GM18520 (cell line): ENCODE measurements around the gene MTHFD1L.

Experiments
- ATAC-seq: cut with Tn5 transposase; IDR thresholded peaks from one replicate; pipeline ENCODE4 v1.9.1; 2021; ENCODE audit not compliant: unreplicated experiment

MTHFD1L gene

DNA sequence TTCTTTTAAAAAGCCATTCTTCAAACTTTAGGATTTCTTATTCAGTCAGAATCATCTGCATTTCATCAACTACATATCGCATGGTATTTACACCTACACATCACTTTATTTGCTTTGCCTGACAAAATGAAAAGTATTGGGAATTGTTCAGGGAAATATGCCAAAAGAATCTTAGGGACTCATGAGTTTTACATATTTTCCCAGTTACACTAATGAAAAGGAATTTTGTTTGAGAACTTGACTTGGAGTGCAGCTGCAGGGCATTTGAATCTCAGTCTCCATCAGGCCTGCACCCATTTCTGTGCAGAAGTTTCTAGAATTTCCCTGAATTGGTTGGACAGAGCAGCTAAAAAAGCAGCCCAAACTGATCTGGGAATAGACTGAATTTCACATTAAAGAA, 65.3 kb downstream of the MTHFD1L start:
- no peak for ATAC-seq

DNA sequence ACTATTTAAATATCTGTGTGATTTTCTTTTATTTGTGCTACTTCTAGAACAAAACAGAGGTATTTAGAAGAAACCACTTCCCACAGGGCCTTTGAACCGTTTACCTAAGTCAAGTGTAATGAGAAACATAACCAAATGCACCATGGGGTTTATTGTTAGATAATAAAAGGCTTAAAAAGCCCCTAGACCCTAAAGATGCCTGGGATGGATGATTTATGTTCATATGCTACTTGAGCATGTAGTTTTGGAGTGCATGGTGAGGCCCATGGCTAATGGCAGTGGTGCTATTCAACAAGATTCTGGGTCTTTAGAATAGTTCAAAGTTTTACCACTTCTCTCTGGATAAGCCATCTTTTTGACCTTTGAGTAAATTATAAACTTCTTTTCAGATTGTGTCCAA, 65.9 kb downstream of the MTHFD1L start:
- ATAC-seq: no peak

DNA sequence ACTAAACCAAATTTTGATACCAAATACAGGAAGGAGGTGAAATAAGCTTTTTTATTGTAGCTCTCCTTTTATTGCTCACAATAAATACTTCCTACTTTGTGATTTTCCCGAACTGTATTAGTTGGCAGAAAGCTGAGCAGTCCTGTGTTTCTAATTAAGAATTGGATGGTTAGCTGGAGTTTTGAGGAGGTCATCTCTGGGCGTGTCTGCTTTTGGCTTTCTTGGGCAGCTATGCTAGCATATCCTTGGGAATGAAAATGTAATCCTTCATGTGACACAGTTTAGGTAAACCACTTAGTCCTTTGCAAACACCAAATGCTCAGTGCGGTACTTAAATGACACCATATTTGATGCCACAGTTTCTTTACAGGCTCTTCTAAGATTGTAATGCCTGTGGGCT, 67.5 kb downstream of the MTHFD1L start:
- no peak for ATAC-seq

DNA sequence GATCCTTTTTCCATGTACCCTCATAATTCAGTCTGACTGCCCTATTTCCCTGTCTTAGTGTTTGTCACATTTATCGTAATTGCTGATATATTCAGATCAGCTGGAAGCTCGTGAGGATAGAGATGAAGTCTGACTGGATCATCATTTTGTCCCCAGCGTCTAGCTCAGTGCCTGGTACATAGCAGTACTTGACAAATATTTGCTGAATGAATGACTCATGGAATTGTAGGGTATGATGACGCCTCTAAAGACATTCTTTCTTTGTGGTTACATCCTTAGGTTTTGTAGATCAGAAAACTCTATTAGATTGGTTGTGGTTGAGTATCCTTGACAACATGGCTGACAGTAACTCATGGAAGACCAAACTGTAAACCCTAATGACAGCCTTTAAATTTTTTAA, 68.9 kb downstream of the MTHFD1L start:
- ATAC-seq: no peak

DNA sequence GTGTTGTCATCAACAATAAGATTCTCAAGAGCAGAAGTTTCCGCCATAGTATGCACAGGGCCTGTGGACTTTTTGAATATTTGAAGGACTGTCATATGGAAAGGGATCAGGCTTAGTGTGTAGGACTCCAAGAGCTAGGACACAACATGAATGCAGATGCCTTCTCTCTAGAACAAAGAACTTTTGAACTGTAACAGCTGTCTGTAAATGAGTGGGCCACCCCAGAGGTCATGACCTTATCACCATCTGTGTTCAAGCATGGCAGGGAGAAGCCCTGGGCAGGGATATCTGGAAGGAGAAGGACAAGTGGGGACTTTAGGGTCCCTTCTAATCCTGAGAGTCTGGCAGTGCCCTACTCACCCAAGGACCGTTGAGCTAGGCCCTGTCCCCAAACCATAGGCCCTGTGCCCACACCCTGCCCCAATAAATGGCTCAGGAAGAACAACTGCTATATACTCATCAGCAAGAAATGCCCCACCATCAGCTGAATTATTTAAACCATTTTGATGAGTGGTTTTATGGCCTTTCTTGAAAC, 70.6 kb downstream of the MTHFD1L start:
- ATAC-seq: no peak

DNA sequence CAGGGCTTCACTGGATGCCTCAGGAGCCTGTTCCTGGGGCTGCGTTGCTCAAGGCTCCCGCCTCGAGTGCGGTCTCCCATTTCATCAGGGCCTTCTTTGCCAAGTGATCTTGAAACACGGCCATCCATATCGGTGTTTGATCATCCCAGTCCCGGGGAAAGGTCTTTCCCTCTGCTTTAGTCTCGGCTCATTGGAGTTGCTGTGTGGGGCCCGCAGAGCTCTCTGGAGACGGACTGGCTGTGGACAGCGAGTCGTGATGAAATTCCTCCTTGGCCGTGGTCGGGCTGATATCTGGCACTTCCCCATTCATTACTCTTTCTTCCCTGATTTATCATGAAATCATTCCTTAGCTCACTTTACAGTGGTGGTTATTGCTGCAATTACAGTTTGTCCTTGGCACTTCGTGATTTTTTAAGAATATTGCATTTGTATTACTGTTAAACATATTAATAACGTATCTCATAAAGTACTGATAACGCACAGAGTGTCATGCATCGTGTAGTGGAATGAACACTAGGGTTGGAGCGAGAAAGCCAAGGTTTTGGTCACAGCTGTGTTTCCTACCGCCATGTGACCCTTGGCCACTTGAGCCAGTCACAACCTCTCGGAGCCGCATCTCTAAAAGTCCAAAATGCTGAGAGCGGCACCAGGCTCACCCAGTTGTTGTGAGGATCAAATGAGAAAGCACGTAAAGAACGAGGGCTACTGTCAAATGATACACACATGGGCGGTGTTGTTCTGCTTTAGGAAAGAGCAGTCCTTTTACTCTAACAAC, 71.8 kb downstream of the MTHFD1L start:
- no peak for ATAC-seq

DNA sequence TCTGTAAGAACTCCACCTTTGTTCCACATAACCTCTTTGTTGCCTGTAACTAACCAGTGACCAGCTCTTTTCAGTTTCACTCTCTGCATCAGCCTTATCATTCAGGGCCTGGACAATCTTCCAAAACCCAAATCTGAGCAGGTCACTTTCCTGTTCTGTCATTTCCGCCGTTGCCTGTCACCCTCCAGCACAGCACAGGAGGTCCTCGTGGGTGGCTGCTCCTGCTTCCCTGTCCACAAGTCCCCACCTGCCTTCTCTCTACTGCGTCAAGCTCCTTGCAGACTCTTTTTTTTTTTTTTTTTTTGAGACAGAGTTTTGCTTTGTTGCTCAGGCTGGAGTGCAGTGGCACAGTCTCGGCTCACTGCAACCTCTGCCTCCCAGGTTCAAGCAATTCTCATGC, 73.9 kb downstream of the MTHFD1L start:
- ATAC-seq: no peak

DNA sequence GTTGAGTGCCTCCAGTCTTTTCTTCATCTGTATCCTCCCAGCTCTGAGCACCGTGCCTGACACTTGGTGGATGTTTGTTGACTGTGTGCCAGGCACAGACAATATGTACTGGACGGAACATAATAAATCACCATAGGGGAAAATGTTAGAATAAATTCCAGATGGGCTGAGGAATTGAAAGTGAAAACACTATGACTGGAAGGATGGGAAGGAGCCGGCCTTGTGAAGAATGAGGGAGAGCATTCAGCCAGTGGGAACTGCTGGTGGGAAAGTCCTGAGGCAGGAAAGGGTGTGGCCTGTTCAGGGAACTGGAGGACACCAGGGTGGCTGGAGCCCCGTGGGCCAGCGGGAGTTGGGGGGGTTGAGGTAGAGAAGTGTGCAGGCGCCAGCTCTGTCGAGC, 75.4 kb downstream of the MTHFD1L start:
- no peak for ATAC-seq

DNA sequence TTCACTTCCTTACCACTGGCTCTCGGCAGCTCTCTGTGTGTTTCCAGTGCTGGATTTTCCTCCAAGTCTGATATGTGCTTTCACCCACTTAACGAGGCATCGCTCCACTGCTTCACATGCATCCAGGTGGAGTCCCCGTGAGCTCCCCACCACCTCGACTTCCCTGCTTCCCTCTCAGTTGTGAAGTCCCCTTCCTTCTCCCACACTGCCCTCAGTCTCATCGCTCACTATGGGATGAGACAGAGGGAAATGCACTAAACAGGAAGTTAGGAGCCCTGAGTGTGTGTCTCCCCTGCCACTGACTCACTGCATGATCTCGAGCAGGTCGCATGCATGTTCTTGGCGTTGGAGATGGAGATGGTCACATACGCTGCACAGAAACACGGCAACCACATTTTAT, 84.0 kb downstream of the MTHFD1L start:
- ATAC-seq: no peak

DNA sequence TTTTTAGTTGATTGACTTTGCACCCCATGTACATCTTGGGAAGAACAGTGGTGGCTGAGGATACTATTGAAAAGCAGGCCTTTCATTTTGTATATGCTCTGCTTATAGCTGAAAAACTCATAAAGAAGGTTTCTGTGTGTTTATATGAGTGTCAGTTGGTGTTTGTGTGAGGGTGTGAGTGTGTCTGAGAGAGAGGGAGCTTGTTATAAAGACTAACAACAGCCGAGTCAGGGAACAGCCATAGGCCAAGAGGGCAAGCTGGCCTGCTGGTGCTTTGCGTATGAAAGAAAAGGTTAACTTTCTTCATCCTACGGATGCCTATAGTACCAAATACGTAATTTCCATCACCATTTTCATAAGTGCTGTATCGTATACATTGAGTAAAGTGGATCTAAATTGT, 88.3 kb downstream of the MTHFD1L start:
- ATAC-seq: no peak

DNA sequence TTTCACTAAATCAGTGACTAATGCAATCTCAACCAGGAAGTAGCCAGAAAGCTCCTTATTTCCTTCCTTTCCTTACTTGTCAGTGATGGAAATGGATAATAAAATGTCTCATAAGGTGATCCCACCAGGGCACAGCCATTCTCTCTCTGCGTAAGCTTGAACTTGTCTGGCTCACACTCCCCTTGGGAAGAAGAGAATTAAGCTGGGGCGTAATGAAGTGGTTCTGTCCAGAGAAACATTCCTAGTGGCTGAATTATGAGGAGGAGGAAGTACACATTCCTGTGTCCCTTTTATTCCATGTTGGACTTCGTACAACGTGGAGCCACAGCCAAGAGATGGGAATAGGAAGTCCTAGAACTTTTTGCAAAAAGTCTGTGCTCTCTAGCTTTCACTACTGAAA, 93.7 kb downstream of the MTHFD1L start:
- no peak for ATAC-seq

DNA sequence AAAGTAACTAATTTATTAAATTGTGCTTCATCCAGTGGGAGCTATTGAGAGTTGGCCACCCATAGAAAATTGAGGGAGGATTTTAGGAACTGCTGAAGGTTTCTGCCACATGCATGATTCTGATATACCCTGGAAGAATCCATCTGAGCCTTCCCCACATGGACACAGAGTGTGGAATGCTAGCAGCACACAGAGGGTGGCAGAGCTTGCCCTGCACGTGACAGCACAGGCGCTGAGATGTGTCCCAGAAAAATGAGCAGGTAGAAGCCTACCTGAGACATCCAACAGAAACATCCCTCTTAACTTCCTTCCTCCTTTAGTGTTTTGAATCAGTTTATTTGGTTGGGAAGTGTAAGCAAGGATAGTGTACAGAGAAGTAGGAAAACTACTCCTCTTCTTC, 96.9 kb downstream of the MTHFD1L start:
- ATAC-seq: no peak

DNA sequence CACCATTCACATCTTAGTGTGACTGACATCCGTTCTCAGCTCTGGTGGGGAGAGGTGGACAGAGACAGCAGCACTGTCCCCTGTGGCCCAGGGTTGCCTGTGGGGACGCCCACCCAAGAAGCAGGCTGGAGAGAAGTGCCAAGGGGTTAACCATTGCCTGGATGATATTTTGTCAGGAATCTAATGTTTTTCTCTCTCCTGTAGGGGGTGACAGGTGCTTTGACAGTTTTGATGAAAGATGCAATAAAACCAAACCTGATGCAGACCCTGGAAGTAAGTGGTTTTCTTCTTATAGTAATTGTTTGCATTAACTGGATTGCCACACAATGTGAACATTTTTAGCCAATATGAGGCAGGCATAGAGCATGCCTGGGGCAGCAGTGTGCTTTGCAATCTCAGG, 99.3 kb downstream of the MTHFD1L start:
- ATAC-seq: no peak

DNA sequence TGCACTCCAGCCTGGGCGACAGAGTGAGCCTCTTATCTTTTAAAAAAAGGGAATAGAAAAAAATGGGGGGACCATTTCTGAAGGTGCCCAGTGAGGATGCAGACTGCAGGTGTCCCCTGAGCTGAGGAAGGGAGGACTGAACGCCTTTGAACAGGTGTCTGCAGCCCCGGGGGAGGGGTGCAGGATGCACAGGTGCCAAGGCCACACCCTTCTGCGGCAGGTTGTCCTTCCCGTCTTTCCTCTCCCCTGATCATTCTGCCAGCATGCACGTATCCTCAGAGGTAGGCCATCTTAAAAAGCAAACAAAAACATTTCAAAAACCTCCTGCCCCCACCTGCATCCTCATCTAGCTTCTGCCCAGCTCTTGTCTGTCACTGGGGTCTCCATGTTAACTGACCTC, 101.3 kb downstream of the MTHFD1L start:
- no peak for ATAC-seq

DNA sequence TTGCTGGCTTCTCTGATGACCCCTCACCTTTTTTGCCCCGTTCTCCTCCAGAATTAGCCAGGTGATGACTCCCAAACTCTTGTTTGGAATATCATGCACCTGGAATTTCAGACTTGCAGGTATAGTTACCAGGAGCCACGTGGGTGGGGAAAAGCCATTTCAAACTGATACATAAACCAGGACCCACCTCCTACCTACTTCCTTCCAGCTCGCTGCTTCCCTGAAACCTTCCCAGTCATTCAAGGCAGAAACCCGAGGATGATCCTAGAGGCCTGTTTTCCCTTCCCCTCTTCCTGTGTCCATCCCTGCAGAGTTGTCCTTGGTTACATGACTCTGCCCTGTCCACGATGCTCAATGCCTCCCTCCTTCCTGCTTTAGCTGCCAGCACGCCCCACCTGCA, 101.9 kb downstream of the MTHFD1L start:
- no peak for ATAC-seq

DNA sequence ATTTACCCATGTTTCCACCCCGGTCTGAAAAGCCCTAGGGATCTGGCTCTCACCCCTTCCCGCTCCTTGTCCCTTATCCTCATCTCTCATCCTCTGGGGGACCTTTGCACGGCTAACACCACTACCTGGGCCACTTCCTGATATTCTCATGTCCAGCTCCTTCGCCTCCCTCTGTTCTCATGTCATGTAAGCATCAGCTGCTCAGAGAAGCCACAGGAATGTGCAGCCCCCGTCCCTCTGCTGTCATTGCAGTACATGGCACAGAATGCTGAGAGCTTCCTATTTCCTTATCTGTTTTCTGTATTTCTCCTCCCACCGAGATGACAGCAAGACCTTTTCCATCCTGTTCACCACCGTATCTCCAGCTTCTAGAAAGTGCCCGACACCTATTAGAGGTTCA, 102.4 kb downstream of the MTHFD1L start:
- ATAC-seq: no peak

DNA sequence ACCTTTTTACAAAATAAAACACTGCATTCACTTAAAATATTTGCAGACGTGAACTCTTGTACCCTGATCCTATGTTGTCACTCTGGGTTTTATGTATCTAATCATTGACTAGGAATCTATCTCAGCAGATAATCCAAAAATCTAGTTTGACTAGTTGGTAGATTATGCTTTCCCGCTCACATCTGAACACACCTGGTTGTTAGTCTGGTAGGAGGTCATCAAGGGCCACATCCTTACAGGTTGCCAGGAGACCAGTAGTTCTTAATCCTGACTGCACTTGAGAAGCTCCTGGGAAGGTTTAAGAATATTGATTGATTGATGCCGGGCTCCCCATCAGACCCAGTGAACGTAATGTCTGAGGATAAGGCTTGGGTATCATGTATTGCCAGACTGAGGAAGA, 104.4 kb downstream of the MTHFD1L start:
- no peak for ATAC-seq

DNA sequence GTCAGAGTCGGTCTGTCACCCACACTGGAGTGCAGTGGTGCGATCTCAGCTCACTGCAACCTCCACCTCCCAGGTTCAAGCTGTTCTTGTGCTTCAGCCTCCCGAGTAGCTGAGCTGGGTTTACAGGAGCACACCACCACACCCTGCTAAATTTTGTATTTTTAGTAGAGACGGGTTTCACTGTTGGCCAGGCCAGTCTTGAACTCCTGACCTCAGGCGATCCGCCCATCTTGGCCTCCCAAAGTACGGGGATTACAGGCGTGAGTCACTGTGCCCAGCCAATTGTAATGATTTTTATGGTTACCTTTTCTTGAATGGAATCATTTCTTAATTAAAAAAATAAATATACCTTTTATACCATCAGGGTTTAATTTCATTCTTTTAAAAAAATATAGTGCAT, 105.7 kb downstream of the MTHFD1L start:
- no peak for ATAC-seq

DNA sequence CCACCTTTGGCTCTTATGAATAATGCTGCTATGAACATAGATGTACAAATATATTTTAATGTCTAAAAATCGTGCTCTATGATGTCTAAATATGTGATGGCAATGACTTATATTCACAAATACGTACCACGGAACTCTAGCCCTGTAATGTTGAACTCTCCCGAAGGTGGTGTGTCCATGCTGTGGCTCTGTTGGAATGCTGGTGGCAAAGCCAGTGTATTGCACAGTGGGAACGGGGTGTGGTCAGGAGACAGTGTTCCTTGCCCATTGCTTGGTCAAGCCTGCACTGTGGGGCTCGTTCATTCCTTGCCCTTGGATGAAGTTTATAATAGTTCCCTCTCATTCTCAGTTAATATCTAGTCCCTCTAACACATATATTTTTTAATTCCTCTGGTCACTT, 109.6 kb downstream of the MTHFD1L start:
- no peak for ATAC-seq

DNA sequence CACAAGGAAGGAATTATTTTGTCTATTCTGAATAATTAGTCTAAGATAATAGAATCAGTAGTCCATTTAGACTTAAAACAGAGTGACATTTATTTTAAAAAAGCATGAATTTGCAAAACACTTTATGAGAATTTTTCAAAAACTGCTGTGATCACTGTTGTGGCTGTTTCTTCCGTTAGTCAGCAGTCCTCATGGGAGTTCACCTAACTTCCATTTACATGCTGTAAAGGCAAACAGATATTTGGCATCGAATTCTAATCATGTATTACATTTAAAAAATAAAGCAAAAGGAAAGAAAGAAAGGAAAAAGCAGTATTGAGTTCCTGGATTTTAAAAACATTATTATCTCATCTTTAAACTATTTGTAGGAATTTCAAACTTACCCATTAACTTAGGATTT, 111.8 kb downstream of the MTHFD1L start:
- ATAC-seq: no peak

DNA sequence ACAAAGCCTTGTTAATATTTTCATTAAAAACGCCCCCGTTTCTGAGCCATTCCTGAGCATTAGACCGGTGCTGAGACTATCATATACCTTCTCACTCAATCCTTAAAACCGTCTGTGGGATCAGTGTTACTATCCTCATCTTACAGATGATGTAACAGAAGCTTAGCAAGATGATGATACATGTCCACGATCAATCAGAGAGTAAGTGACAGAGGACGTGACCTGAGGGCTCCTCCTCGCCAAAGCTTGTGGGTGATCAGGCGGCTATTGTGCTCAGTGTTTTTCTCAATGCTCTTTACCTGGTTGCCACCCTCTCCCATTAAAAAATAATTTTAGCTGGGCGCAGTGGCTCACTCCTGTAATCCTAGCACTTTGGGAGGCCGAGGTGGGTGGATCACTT, 113.1 kb downstream of the MTHFD1L start:
- no peak for ATAC-seq

DNA sequence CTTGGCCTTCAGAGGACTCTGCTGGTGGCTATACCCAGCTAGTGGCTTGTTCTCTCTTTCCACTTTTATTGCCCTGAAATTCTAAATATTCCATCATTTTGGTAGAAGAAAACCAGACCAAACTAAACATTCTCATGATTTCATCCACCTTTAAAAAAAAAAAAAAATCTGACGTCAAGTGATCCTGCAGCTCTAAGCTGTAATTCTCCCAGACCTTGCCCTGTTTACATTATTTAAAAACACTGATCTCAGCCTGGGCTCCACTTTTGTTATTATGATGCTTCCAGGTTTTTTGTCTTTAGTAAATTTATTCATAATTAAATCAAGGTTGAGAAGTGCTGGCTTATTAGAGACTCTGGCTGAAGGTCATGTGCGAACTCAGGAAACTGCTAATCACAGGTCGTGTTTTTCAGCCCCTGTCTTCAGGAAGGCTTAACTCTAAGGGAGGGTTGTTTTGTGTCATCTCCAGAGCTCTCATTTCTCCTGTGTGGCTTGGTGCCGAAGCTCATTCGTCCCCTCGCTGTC, 114.4 kb downstream of the MTHFD1L start:
- ATAC-seq: no peak

DNA sequence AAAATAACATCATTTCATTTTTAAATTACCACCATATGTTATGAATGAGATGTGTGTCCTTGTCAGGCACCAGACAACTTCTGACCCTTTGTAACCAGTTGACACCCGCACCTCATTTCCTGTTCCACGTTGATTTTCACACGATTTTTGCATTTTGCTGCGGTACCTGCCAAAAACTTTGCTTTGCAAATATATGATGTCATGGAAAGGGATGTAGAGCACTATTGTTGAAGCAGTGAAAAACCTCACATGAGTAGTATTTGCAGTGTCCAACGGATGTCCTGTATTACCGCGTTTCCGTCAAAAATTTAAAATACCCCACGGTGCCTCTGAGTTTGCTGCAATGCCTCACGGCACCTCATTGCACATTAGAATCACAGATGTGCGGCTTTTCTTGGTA, 115.6 kb downstream of the MTHFD1L start:
- peak; percentile 78 for ATAC-seq
